ENCODE data around the gene SRGAP3.

DNA sequence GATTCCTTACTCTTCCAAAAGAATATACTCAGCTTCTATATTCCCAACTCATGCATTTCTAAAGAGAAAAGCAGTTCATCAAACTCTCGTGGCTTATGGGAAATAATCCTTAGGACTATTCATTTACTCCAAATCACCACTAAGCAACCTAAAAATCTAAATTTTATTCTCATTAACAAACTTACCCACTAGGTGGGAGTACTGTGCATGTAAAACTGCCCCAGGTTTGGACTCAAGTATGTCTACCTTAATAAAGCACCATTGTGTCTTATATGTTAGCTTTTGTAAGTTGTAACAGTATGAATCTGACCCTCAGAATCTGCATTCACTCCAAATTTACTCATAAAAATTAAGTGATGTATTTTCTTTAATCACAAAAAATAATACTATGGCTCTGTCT is 311.4 kb downstream of the SRGAP3 start:
- TF ChIP-seq, protein P1, sequence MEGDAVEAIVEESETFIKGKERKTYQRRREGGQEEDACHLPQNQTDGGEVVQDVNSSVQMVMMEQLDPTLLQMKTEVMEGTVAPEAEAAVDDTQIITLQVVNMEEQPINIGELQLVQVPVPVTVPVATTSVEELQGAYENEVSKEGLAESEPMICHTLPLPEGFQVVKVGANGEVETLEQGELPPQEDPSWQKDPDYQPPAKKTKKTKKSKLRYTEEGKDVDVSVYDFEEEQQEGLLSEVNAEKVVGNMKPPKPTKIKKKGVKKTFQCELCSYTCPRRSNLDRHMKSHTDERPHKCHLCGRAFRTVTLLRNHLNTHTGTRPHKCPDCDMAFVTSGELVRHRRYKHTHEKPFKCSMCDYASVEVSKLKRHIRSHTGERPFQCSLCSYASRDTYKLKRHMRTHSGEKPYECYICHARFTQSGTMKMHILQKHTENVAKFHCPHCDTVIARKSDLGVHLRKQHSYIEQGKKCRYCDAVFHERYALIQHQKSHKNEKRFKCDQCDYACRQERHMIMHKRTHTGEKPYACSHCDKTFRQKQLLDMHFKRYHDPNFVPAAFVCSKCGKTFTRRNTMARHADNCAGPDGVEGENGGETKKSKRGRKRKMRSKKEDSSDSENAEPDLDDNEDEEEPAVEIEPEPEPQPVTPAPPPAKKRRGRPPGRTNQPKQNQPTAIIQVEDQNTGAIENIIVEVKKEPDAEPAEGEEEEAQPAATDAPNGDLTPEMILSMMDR (IDR thresholded peaks at IDR 0.05): peak in 3 of 6 experiments; percentile 5 to 21 (median 13)
- no peak for TF ChIP-seq POLR2A (IDR thresholded peaks at IDR 0.05)
